Activated CD8-positive, alpha-beta T cell treated with anti-CD3 and anti-CD28 coated beads, Interleukin-2, amount 10 ng/mL, durations not matched to agents 7 days and 5 days (primary cell): ENCODE measurements around the gene PRKCZ. TPM values are rescaled to one million over a fixed set of nuclear protein-coding genes. Genes with fewer than 3 reads are reported as not detected.

ENCODE experiments used
- ATAC-seq: fragments of 150-1000 bp; cut with Tn5 transposase; one replicate; pipeline ENCODE4 v1.10.0; 2021; ENCODE audit warnings: moderate library complexity
- CTCF ChIA-PET: fragments of 350-600 bp; sonication (Branson Sonifier 250); formaldehyde crosslinking; loops from one replicate; lab custom pipeline; 2021; ENCODE audit warnings: antibody characterized with exemption; lab: Charles Lee
- POLR2A ChIA-PET: fragments of 350-600 bp; sonication (Branson Sonifier 250); formaldehyde crosslinking; loops from one replicate; lab custom pipeline; 2021; ENCODE audit warnings: antibody characterized with exemption; lab: Charles Lee
- DNase-seq: peaks from one replicate; pipeline ENCODE4 v3.0.0-alpha.2; 2020
- H3K27ac Mint-ChIP-seq: one replicate; pipeline ENCODE4 v1.8.0; 2021; ENCODE audit warnings: mild to moderate bottlenecking, mixed read lengths
- H3K27me3 Mint-ChIP-seq: one replicate; pipeline ENCODE4 v1.8.0; 2021; ENCODE audit warnings: low read depth, mixed read lengths
- H3K36me3 Mint-ChIP-seq: one replicate; pipeline ENCODE4 v1.8.0; 2021; ENCODE audit warnings: low read depth, mixed read lengths
- H3K4me1 Mint-ChIP-seq: one replicate; pipeline ENCODE4 v1.8.0; 2021; ENCODE audit warnings: low read depth, mixed read lengths
- H3K4me3 Mint-ChIP-seq: one replicate; pipeline ENCODE4 v1.8.0; 2021; ENCODE audit warnings: mild to moderate bottlenecking, mixed read lengths
- H3K9me3 Mint-ChIP-seq: one replicate; pipeline ENCODE4 v1.8.0; 2022; ENCODE audit warnings: mixed read lengths; ENCODE audit not compliant: insufficient read depth
- total RNA-seq, 2 experiments: library from RNA; stranded (reverse); gene quantifications; one replicate each; pipeline ENCODE4 v1.2.3, GENCODE V29; 2021

The PRKCZ gene
- total RNA-seq, 2 experiments from 2014 or later: 11.4 to 12.9 TPM

DNA sequence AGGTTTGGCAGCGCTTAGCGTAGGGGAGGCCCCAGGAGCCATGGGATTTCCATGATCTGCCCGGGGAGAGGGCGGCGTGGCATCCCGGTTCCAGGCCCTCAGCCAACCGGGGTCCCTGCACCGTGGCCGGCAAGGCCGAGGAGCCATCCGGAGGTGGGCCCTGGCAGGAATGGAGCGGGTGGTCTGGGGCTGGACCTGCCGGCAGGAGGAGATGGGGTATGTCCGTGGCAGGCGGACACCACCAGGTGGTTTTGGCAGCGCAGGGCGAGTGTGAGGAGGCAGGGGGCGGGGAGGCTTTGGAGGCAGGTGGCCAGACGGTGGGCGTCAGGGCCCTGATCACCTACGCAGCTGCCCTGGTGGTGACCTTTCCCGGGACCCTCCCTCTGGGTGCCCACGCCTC lies 10.3 kb downstream of the PRKCZ start:
- Mint-ChIP-seq H3K4me3 (no peak overlapping the region), H3K27ac (no peak overlapping the region), H3K36me3 (no peaks in the 10 kb centered on the region), H3K27me3 (no peaks in the 10 kb centered on the region), H3K4me1 (no peaks in the 10 kb centered on the region), H3K9me3 (no peaks in the 10 kb centered on the region)
- DNase-seq (no peak), ATAC-seq (no peak)
- POLR2A ChIA-PET: no interaction called here
- CTCF ChIA-PET: no interaction called here

DNA sequence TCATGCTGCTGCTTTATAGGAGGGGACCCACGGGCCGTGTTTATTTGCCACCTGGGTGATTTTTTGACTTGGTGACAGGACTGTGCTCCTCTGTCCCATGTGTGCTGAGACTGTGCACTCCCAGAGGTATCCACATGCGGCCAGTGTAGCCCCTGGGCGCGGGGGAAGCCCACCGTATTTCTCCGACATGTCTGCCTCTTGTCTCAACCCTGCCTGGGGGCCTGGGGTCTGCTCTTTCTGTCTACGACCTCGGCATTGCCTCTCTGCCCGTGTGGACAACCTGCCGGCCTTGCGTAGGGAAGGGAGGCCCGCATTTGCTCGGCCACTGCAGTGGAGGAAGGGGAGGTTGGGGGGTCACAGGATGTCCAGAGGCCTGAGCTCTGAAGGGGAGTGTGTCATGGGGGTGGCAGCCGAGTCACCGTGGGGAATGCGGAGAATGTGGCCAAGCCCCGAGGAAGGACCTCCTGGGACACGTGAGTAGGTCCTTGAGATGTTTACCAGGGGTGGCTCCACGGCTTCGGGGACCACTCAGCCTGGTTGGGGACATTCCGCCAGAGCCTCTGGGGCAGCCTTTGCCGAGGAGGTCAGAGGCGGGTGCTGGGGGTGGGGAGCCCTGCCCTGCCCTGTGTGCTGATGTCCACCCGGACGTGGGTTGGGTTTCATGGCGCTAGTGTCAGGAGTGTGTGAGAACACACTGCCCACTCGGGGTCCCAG lies 11.0 kb downstream of the PRKCZ start:
- DNase-seq: no peak
- ChIA-PET POLR2A (no interaction called here), CTCF (no interaction called here)
- no peaks in the 10 kb centered on the region for H3K4me1 Mint-ChIP-seq
- H3K27me3 Mint-ChIP-seq: no peaks in the 10 kb centered on the region
- no peaks in the 10 kb centered on the region for H3K9me3 Mint-ChIP-seq
- H3K27ac Mint-ChIP-seq: no peak overlapping the region
- no peak for ATAC-seq
- no peak overlapping the region for H3K4me3 Mint-ChIP-seq
- no peaks in the 10 kb centered on the region for H3K36me3 Mint-ChIP-seq

DNA sequence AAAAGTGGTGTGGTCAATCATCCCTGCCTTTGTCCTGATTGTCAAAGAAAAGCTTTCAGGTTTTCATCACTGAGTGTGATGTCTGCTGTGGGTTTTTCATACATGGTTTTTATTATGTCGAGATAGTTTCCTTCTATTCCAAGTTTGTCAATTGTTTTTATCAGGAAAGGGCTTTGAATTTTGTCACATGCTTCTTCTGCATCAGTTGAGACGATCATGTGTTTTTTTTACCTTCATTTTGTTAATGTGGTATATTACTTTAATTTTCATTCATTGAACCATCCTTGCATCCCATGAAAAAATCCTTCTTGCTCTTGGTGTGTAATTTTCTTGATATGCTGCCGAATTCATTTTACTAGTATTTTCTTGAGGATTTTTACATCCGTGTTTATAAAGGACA lies 15.5 kb downstream of the PRKCZ start:
- ChIA-PET CTCF (no interaction called here), POLR2A (no interaction called here)
- Mint-ChIP-seq H3K9me3 (no peaks in the 10 kb centered on the region), H3K27me3 (no peaks in the 10 kb centered on the region), H3K36me3 (no peaks in the 10 kb centered on the region), H3K4me1 (no peaks in the 10 kb centered on the region), H3K27ac (no peak overlapping the region), H3K4me3 (no peak overlapping the region)
- ATAC-seq (no peak), DNase-seq (no peak)

DNA sequence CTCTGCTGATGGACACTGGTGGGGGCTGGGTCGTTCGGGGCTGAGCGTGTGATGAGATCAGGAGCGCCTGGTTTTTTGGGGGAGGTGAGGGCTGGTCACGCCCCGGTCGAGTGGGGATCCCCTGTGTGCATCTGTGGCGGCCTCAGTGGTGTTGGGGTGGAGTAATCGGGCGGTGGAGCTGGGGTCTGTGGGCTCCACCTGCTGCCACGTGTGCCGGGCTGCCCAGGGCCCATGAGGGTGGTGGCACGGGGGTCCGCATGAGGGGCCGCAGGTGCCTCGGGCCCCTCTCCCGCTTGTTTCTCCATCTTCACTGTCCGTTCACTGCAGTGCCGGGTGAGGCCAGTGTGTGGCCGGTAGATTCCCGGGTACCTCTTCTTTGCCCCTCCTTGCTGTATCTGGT lies 17.2 kb downstream of the PRKCZ start:
- H3K27ac Mint-ChIP-seq: no peak overlapping the region
- H3K4me1 Mint-ChIP-seq: no peaks in the 10 kb centered on the region
- no peak for ATAC-seq
- DNase-seq: no peak
- no peaks in the 10 kb centered on the region for H3K27me3 Mint-ChIP-seq
- ChIA-PET POLR2A (interaction anchor here (1.3 kb wide), 1 partner anchor 92 kb away, joined by 3 read pairs; no protein-coding TSS in a partner anchor), CTCF (interaction anchor here (1.0 kb wide), 1 partner anchor 25 kb away, joined by 3 read pairs; no protein-coding TSS in a partner anchor)
- H3K9me3 Mint-ChIP-seq: no peaks in the 10 kb centered on the region
- H3K36me3 Mint-ChIP-seq: no peaks in the 10 kb centered on the region
- H3K4me3 Mint-ChIP-seq: no peak overlapping the region

DNA sequence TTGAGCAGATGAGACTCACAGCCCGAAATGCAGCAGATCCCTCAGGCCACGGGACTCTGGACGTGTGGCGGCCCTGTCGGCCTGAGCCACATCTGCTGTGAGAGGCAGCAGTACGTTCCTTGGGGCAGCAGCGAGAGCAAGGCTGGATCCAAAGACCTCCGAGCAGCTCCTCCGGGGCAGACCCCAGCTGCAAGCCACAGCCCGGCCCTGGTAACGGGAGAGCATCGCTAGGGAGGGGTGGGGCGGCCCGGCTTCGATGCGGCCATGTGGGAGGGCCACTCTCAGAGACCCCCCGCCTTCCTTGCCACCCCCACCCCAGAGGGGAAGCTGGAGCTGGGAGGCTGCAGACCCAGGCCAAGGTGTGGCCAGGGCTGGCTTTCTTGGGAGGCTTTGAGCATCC lies 17.8 kb downstream of the PRKCZ start:
- DNase-seq: no peak
- no peaks in the 10 kb centered on the region for H3K4me1 Mint-ChIP-seq
- no peak for ATAC-seq
- no peaks in the 10 kb centered on the region for H3K27me3 Mint-ChIP-seq
- ChIA-PET POLR2A (no interaction called here), CTCF (interaction anchor here (1.0 kb wide), 1 partner anchor 24 kb away, joined by 3 read pairs; no protein-coding TSS in a partner anchor)
- no peaks in the 10 kb centered on the region for H3K9me3 Mint-ChIP-seq
- H3K27ac Mint-ChIP-seq: no peak overlapping the region
- H3K36me3 Mint-ChIP-seq: no peaks in the 10 kb centered on the region
- no peak overlapping the region for H3K4me3 Mint-ChIP-seq

DNA sequence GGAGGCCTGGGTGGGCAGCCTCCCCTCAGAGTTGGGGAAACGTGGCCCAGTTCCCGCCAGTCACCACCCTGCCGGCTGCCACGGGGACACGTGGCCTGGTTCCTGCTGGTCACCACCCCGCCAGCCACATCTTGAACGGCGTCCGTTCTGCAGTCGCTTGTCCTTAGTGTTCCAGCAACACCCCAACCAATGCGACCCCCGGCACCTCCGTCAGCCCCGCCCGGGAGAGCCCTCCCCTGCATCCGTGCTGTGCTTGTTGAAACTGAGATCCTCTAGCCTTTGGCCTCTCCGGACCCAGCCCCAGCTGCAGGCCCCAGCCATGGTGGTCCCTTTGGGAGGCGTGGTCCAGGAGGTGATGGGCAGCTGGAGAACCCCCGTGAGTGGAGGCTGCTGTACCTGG lies 18.7 kb downstream of the PRKCZ start:
- ATAC-seq (no peak), DNase-seq (no peak)
- ChIA-PET CTCF (no interaction called here), POLR2A (no interaction called here)
- H3K27me3 Mint-ChIP-seq: no peaks in the 10 kb centered on the region
- no peak overlapping the region for H3K27ac Mint-ChIP-seq
- H3K4me1 Mint-ChIP-seq: no peaks in the 10 kb centered on the region
- H3K9me3 Mint-ChIP-seq: no peaks in the 10 kb centered on the region
- no peaks in the 10 kb centered on the region for H3K36me3 Mint-ChIP-seq
- H3K4me3 Mint-ChIP-seq: no peak overlapping the region

DNA sequence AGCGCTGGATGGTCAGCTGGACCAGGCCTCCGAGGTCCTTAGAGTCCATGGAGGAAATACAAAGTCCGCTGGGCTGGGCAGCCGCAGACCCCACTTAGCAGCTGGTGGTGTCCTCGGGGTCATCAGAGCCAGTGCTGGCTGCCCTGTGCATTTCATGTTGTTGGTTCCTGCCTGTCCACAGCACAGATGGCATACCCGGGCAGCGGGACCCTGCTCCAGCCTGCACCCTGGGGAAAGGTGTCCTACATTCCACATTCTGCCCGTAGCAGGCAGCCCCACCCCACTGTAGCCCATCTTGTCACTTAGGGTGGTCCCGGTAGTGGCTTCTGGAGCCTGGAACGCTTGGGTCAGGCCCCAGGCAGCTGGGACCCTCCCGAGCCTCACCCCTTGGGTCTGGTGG lies 19.8 kb downstream of the PRKCZ start:
- Mint-ChIP-seq H3K4me3 (no peak overlapping the region), H3K9me3 (no peaks in the 10 kb centered on the region), H3K27me3 (no peaks in the 10 kb centered on the region), H3K4me1 (no peaks in the 10 kb centered on the region), H3K36me3 (no peaks in the 10 kb centered on the region), H3K27ac (no peak overlapping the region)
- ChIA-PET POLR2A (no interaction called here), CTCF (no interaction called here)
- DNase-seq (no peak), ATAC-seq (no peak)

DNA sequence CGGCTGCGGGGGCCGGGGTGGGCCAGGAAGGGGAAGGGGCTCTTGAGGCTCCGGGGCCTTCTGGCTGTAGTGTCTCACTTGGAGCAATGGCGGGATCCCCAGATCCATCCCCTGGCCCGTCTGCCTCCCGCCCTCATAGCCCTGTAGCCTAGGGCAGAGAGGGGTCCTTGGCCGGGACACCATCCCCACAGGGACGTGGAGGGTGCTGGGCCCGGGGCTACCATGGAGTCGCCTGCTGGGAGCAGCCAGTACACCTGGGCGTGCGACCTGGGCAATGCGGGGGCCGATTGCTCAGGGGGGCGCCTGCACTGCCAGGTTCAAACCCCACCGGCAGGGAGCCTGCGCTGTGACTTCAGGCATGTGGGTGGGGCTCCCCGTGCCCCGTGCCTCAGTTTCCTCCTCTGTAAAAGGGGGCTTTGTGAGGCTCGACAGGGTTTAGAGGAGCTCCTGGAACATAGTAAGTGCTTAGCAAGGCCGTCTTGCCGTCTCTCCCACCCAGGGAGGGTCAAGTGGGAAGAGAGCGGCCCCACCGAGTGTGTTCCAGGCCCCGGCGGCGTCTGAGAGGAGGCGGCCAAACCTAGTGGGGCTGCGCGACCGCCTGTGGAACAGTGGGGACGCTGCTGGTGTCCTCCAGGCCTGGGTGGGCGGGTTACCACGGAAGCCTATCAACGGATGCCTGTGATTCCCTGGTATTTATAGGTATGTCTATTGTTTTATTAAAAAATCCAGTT lies 20.8 kb downstream of the PRKCZ start:
- no peaks in the 10 kb centered on the region for H3K36me3 Mint-ChIP-seq
- H3K9me3 Mint-ChIP-seq: no peaks in the 10 kb centered on the region
- CTCF ChIA-PET: interaction anchor here (1.0 to 1.3 kb wide), 2 partner anchors 26 to 110 kb away, joined by 4 to 5 read pairs; no protein-coding TSS in a partner anchor
- H3K27ac Mint-ChIP-seq: no peak overlapping the region
- H3K4me3 Mint-ChIP-seq: no peak overlapping the region
- H3K4me1 Mint-ChIP-seq: no peaks in the 10 kb centered on the region
- POLR2A ChIA-PET: no interaction called here
- H3K27me3 Mint-ChIP-seq: no peaks in the 10 kb centered on the region
- DNase-seq (no peak), ATAC-seq (no peak)

DNA sequence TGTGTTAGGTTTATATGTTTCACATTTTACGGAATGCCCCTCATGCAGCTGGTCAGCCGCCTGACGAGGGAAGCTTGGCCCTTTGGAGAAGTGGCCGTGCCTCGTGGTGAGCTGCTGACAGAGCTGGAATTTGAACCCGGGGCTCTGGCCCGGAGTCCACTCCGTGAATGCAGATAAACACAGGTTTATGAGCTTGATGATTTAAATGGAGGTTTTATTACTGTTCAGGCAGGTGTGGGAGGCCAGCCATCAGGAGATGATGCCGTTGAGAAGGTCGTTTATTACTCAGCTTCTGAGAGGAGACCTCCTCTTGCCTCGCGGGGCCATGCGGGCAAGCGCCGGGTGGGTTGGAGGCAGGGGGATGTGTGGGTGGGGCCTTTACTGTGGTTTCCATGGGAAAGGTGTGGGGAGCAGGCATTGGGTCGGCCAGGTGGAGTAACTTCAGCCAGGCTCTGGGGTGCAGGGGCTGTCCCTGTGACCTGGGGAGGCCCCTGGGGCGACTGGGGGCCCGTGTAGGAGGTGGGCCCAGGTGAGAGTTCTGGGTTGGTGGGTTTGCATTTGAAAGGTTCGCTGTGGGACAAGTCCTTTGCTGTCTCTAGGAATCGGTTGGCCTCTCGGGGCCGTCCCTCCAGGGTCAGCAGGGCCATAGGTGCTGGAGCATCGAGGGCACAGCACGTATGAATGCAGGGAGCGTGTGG lies 22.0 kb downstream of the PRKCZ start:
- H3K9me3 Mint-ChIP-seq: peaks cover 6% of the 10 kb centered on the region
- DNase-seq (no peak), ATAC-seq (no peak)
- H3K4me3 Mint-ChIP-seq: no peak overlapping the region
- ChIA-PET POLR2A (no interaction called here), CTCF (interaction anchor here (1.0 to 1.3 kb wide), 2 partner anchors 27 to 112 kb away, joined by 4 to 5 read pairs; no protein-coding TSS in a partner anchor)
- H3K36me3 Mint-ChIP-seq: peaks cover 6% of the 10 kb centered on the region
- H3K4me1 Mint-ChIP-seq: no peaks in the 10 kb centered on the region
- H3K27me3 Mint-ChIP-seq: no peaks in the 10 kb centered on the region
- H3K27ac Mint-ChIP-seq: no peak overlapping the region

DNA sequence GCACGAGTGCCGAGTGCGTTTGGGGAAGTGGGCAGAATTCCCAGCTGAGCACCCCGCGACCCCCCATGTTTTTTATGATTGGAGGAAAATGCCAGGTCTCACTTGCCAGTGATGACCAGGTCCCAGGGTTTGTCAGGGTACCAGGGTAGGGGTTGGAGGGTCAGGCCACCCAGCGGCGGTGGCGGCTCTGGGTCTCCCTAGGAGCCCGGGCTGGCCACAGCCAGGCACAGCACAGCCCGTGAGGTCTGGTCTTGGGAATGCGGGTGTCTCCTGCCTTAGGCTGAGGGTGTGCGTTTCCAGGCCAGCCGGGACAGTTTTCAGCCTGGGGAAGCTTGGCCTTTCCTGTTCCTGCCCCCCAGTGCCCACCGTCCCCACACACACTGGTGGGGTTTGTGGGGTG lies 22.7 kb downstream of the PRKCZ start:
- POLR2A ChIA-PET: no interaction called here
- ATAC-seq: no peak

DNA sequence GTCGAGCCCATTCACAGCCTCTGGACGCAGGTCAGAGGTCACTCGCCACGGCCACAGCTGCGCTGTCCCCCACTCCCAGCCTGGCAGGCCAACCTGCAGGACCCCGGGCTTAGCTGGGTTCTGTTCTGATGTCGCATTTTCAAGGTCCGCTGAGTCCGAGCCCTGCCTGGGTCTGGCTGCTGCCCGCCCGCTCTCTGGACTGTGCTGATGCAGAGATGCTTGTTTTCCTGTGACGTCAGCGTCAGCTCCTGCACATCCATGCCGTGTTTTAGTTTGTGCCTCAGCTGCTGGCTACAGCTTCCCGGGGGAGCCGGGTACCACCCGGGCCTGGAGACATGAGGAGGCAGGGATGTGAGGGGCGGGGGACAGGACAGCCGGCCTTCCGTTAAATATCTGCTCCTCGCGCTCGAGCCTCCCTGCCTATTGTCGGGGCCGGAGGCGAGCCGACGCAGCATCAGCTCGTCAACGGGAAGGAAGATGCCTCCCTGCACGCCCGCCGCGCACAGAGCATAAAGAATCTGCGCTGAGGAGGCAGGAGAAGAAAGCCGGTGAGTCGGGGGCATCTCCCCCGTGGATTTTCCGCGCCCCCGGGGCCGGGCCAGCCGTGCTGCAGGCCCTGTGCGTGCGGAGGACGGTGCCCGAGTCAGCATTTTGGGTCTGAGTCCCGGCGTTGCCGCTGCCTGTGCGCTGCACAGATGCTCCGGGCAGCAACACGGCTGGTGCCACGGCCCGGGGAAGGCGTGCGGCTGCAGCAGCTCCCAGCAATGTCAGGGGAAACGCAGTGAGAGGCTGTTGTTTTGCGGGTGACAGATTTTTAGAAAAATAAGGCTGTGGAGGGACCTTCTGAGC lies 23.4 kb downstream of the PRKCZ start:
- Mint-ChIP-seq H3K4me3 (no peak overlapping the region), H3K27me3 (no peaks in the 10 kb centered on the region), H3K36me3 (peaks cover 9% of the 10 kb centered on the region), H3K4me1 (no peaks in the 10 kb centered on the region), H3K27ac (no peak overlapping the region), H3K9me3 (peaks cover 20% of the 10 kb centered on the region)
- ATAC-seq (no peak), DNase-seq (no peak)
- ChIA-PET CTCF (no interaction called here), POLR2A (no interaction called here)

More for the DNA sequence above, 22.7 kb downstream of the PRKCZ start:
- Mint-ChIP-seq H3K27me3 (no peaks in the 10 kb centered on the region), H3K27ac (no peak overlapping the region), H3K4me3 (no peak overlapping the region), H3K4me1 (no peaks in the 10 kb centered on the region), H3K9me3 (peaks cover 13% of the 10 kb centered on the region), H3K36me3 (peaks cover 9% of the 10 kb centered on the region)
- CTCF ChIA-PET: no interaction called here
- DNase-seq: no peak
